KOPT-K1 (cell line): ENCODE results near the gene TNS3.

Experiments used
- H3K27ac ChIP-seq: fragments of 200-600 bp; sonication (generic); 2 replicates; pipeline ENCODE4 v1.5.1; 2016; ENCODE audit warnings: antibody characterized with exemption, mild to moderate bottlenecking, low read depth, low read length; ENCODE audit not compliant: poor library complexity, severe bottlenecking
- H3K36me3 ChIP-seq: fragments of 200-600 bp; sonication (generic); 2 replicates; pipeline ENCODE4 v1.5.1; 2017; ENCODE audit warnings: antibody characterized with exemption, mild to moderate bottlenecking, low read length, moderate library complexity; ENCODE audit not compliant: insufficient read depth
- H3K9me3 ChIP-seq: fragments of 200-600 bp; sonication (generic); 2 replicates; pipeline ENCODE4 v1.5.1; 2017; ENCODE audit warnings: antibody characterized with exemption, low read length, mild to moderate bottlenecking; ENCODE audit not compliant: insufficient read depth, poor library complexity, severe bottlenecking

The TNS3 gene

DNA sequence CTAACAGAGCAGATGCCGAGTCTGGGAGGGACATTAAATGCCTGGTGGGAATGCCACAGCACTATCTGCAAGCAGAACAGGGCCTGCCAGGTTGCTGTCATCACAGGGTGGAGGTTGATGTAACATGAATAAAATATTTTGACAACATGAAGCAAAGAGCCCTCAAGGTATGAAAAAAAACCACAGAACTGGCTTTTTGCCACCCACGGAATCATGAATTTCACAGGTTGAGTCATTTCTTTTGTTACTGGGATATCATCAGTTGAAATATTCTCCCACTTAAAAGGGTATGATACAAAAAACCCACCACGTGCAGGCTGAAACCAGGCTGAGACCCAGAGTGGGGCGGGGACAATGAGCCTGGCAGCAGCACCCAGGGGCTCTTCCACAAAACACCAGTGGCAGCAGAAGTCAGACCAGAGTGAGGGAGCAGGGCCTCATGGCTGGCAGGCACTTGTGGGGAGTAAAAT is 220.1 kb downstream of the TNS3 start:
- H3K27ac ChIP-seq: no peak overlapping the region
- H3K9me3 ChIP-seq: no peaks in the 10 kb centered on the region
- H3K36me3 ChIP-seq: no peaks in the 10 kb centered on the region

GRCh38 chr7:47361236-47361635 is 220.7 kb downstream of the TNS3 start:
- Histone ChIP-seq H3K27ac (no peak overlapping the region), H3K36me3 (no peaks in the 10 kb centered on the region), H3K9me3 (no peaks in the 10 kb centered on the region)

DNA sequence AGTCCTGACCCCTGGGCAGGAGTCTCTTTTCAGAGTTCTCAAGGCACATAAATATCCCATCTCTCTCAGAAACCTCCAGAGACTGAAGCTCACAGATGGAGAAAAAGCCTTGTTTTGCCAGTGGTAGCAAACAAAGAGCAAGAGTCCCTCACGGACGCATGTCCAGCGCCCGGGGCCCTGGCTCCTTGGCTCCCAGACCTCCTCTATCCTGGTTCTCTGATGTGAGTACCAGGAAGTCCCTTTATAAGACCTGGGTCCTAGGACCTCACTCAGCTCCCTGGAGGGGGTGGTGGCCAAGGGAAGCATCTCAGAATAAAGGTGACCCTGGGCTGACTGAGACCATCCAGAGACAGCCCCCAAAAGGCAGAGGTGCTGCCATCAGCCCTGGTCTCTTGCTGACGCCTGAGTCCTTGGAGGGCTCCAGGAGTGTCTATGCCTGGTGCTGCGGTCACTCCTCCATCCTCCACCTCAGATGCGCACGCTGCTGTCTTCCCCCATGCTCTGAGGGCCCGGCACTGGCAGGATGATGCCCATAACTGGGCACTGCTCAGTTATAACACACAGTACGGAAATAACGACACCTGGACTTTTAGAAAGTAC is 221.5 kb downstream of the TNS3 start:
- Histone ChIP-seq H3K36me3 (no peaks in the 10 kb centered on the region), H3K9me3 (no peaks in the 10 kb centered on the region), H3K27ac (no peak overlapping the region)

GRCh38 chr7:47358944-47359588 is 222.8 kb downstream of the TNS3 start:
- no peaks in the 10 kb centered on the region for H3K9me3 ChIP-seq
- no peaks in the 10 kb centered on the region for H3K36me3 ChIP-seq
- H3K27ac ChIP-seq: no peak overlapping the region

DNA sequence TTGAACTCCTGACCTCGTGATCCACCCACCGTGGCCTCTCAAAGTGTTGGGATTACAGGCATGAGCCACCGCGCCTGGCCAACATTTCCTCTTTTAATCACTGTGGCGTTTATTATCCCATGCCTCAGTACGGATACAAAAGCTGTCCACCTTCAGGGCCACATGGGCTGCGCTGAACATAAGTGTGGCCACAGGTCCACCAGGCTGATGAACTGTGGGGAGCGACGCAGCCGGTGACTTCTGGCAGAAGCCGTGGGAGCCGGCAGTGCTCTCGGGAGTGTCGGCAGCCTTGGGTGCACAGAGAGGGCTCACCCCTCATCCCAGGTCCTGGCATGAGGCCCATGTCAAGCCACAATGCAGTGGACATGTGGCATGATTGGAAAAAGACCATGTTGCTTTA is 223.6 kb downstream of the TNS3 start:
- H3K36me3 ChIP-seq: no peaks in the 10 kb centered on the region
- H3K27ac ChIP-seq: no peak overlapping the region

GRCh38 chr7:47357863-47358262 is 224.0 kb downstream of the TNS3 start:
- no peak overlapping the region for H3K27ac ChIP-seq
- H3K9me3 ChIP-seq: no peaks in the 10 kb centered on the region
- no peaks in the 10 kb centered on the region for H3K36me3 ChIP-seq

More for the DNA sequence above, 223.6 kb downstream of the TNS3 start:
- no peaks in the 10 kb centered on the region for H3K9me3 ChIP-seq

GRCh38 chr7:47357361-47357760 is 224.6 kb downstream of the TNS3 start:
- no peaks in the 10 kb centered on the region for H3K36me3 ChIP-seq
- H3K9me3 ChIP-seq: no peaks in the 10 kb centered on the region
- no peak overlapping the region for H3K27ac ChIP-seq

DNA sequence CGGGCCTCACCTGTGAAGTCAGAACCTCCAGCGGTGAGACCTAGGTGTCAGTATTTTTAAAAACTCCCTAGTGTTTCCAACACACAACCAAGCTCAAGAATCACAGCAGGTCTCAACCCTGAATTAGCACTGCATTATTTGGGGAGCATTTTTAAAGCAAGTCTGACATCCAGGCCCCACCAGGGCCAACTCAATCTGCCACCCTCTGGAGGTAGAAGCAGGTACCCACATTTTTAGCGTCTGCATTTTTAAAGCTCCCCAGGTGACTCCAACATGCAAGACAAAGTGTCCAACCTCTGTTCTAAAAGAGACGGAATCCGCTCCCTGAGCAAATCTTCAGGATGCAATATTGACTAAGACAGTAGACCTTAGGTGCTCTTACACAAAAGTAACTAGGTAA is 225.7 kb downstream of the TNS3 start:
- no peaks in the 10 kb centered on the region for H3K9me3 ChIP-seq
- no peaks in the 10 kb centered on the region for H3K36me3 ChIP-seq

DNA sequence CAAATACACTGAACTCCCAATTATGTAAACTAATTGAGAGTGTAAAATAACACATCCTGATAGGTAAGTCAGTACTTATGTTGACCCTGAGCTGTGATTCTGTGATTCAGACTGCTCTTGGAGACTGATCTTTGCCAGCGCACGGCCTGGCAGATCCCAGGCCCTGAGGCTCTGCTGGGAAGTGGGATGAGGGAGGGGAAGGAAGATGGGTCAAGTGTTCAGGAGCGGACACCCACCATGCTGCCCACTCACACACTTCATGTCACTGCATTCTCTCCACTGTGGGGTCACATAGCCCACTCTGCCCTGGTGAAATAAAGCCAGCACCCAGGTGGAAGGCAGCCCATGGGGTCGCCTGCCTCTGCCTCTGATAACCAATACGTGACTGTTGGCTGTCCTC is 226.2 kb downstream of the TNS3 start:
- Histone ChIP-seq H3K9me3 (no peaks in the 10 kb centered on the region), H3K27ac (no peak overlapping the region), H3K36me3 (no peaks in the 10 kb centered on the region)

More for the DNA sequence above, 225.7 kb downstream of the TNS3 start:
- H3K27ac ChIP-seq: no peak overlapping the region

- Histone ChIP-seq H3K27ac (no peak overlapping the region), H3K36me3 (no peaks in the 10 kb centered on the region), H3K9me3 (no peaks in the 10 kb centered on the region)
Measured at GRCh38 chr7:47354831-47355541, 226.9 kb downstream of the TNS3 start.

DNA sequence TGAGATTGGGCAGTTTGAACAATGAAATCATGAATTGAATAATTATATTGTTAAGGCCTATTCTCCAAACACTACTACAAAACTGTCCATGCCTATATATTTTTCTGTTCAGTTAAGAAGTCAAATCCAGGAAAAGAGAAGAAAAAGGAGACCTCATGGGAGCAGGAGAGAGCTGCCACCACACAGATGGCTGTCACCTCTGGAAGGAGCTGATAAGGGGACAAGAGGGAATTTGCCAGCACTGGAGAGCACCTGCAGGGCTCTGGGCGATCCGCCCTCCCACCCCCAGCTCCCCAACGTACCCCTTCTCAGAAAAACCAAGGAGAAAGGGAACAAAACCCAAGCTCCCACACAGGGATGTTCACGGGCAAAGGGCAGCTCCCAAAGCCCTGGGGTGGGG is 227.8 kb downstream of the TNS3 start:
- no peaks in the 10 kb centered on the region for H3K9me3 ChIP-seq
- no peaks in the 10 kb centered on the region for H3K36me3 ChIP-seq
- H3K27ac ChIP-seq: no peak overlapping the region

DNA sequence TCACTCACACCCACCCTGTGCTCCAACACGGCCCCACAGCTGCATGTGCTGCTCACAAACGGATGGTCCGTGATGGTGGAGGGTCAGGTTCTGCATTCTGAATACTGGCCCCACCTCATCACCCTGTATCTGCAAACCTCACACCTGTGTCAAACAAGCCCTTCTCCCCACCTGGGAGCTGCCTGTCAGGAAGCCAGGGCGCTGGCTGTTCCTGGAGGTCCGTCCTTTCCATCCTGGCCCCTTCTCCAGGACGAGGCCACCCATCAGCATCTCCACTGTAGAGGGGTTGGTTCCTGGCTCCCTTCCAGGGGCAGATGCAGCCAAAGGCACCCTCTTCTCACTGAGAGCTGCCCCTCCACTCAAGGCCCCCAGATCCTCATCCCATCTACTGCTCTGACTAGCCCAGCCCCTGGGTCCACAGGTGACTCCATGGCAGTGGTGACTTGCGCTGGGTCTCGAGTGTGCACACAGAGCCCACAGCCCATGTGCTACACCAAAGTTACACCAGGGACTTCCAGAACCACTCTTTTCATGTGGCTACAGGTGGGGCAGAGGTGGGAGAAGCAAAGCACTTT is 229.4 kb downstream of the TNS3 start:
- no peaks in the 10 kb centered on the region for H3K36me3 ChIP-seq
- no peaks in the 10 kb centered on the region for H3K9me3 ChIP-seq
- no peak overlapping the region for H3K27ac ChIP-seq

DNA sequence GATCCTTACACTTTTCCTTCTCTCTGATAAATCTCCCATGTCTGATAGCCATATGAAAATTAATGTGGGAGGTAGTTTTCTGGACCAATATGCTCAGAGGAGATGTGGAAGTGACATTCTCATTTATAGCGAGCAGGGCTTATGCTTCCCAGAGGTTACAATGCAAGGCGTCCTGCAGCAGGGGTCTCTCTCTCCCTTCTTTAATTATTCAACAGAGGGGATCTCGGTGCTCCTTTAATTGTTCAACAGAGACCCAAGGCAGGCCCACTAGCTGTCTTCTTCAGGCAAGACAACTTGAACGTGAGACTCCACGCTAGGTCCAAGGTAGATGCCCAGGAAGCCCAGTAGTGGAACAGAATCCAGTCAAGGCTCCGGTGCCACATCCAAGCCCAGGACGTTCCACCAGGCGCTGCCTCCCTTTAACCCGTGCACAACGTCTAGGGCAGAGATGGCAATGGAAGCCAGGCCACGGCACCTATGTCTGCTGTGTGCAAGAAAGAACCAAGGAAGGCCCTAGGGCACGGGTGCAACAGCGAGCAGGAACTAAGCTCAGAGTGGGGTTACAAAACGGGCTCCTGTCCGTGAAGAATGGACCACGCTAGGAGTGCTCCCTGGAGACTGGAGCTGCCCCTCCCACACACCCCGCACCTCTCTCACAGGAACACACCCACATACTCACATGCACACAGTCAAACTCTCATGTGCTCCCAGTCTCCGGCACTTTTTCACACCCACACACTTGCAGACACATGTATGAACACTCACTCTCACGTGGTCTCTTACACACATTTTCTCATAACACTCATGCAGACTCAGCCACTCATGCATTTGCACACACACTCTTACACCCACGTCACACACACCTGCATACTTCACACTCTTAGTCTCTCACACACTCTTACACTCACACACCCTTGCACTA is 230.4 kb downstream of the TNS3 start:
- Histone ChIP-seq H3K36me3 (no peaks in the 10 kb centered on the region), H3K9me3 (no peaks in the 10 kb centered on the region), H3K27ac (no peak overlapping the region)

GRCh38 chr7:47350425-47350824 is 231.5 kb downstream of the TNS3 start:
- Histone ChIP-seq H3K36me3 (no peaks in the 10 kb centered on the region), H3K9me3 (no peaks in the 10 kb centered on the region), H3K27ac (no peak overlapping the region)
